HG02852 (cell line): Measurements from ENCODE around the gene NTRK1.

ENCODE experiments used
- ATAC-seq: cut with Tn5 transposase; IDR thresholded peaks from one replicate; pipeline ENCODE4 v1.9.1; 2021; ENCODE audit warnings: mild to moderate bottlenecking, moderate library complexity; ENCODE audit not compliant: unreplicated experiment

The NTRK1 gene

GRCh38 chr1:156879876-156880275 is 19.2 kb downstream of the NTRK1 start:
- ATAC-seq: no peak

DNA sequence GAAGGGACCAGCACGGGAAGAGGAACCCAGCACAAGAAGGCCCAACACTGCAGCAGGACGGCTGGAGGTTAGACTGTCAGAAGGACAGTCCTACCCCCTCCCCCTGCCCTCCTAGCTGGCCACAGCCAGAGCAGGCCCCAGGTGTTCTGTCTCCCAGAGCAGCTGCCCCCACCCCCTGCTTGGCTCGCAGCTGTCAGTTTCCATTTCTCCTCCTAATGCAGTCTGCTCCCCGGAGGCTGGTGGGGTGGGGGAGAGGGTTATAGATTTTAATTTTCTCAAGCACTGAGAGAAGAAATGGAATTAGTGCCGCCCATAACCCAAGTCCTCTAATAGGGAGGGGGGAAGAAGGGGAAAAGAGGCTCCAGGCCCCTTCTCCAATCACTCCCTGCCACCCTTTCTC is 19.8 kb downstream of the NTRK1 start:
- no peak for ATAC-seq

GRCh38 chr1:156881101-156881500 is 20.4 kb downstream of the NTRK1 start:
- no peak for ATAC-seq

- no peak for ATAC-seq
Measured at GRCh38 chr1:156881663-156882062, 21.0 kb downstream of the NTRK1 start.

DNA sequence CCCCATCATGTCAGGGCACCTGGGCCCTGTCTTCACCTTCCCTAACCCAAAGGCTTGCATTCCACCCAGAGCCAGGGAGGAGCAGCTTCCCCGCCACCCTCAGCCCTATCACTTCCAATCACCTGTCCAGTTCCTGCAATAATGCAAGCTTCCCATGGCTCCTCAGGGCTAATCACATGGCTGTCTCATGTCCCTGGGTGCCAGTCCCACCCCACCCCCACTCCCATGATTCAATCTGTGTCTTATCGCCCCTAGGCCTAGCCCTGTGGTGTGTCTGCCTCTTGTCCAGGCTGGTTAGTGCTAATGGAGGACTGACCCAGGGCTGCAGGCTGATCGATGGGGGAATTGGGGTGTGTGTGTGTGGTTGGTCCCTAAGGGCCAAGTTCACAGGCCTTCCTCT is 21.9 kb downstream of the NTRK1 start:
- no peak for ATAC-seq

DNA sequence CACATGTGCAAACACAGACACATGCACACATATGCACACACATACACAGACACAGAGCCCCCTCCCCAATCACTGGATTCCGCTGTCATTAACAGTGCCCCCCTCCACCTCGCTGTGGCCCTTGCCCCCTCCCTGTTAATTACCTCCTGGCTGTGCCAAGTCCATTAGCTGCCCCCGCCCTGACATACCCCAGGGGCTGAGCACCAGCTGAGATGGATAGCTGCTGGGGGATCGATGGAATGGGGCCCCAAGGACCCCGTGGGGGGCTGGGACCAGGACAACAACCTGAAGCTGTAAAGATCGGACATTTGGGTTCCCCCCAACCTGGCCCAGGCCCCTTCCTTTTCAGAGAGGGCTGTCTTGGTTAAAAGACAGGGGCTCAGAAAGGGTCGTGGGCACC is 23.3 kb downstream of the NTRK1 start:
- ATAC-seq: no peak

DNA sequence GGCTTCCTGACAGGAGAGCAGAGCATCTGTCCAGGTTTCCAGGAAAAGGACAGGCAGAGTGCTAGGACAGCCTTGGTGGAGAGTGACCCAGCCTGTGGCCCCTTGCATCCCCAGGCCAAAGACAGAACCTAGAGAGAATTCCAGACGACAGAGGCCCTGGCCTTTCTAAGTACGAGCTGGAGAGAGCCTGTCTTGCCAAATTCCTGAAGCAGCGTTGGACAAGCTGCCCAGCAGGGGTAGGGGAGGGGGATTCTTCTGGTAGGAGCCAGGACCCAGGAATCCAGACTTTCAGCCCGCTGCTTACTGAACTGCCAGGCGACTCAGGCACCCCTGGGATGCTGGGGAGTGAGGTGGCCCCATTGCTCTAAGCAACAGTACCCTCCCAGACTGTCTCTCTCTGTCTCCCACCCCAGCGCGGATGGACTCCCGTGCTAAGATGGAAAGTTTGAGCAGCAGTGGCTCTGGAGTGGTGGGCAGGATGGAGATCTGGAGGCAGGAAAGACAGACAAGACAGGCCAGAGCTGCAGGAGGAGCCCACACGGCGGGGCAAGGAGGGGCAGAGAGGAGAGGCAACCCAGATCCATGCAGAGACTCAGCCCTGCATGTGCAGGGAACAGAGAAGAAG is 24.0 kb downstream of the NTRK1 start:
- ATAC-seq: no peak

GRCh38 chr1:156885314-156885713 is 24.6 kb downstream of the NTRK1 start:
- ATAC-seq: no peak

DNA sequence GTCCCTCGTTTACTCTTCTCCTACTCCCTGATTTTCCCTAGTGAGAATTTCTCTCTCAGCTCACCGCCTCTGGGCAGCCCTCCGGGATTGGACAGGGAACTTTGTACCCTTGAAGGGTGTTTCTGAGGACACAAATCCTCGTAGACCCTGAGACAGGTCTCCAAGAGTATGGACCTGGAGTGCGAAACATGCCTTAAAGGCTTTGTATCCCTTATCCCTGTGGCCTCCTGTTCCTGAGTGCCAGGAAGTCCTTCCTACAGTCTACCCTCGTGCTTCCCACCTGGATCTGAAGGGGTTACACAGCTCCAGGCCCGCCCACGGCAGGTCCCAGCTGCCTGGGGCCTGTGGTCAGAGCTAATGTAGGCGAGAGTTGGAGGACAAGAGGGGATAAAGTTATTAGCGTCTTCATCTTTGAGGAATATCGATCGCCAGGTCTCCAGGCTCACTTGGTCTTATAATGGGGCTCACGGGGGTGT is 25.3 kb downstream of the NTRK1 start:
- ATAC-seq: no peak

- ATAC-seq: no peak
Measured at GRCh38 chr1:156886583-156887281, 26.1 kb downstream of the NTRK1 start.

- no peak for ATAC-seq
Measured at GRCh38 chr1:156887317-156887716, 26.7 kb downstream of the NTRK1 start.

DNA sequence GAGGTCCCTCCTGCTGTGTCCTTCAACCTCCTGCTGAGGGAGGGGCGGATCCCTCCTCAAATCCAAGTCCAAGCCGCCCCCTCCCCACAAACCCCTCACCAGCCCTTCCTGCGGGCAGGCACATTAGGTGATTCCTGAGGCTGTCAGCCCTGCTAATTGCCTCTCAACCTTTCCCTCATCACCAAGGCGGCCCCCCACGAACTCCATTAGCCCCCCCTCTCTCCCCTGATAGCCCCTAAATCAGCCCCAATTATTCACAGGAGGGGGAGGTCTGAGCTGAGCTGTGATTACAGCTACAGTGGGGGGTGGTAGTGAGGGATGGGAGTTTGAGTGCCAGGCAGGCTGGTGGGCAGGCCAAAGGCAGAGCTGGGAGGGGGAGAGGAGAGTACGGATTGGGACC is 27.1 kb downstream of the NTRK1 start:
- no peak for ATAC-seq

DNA sequence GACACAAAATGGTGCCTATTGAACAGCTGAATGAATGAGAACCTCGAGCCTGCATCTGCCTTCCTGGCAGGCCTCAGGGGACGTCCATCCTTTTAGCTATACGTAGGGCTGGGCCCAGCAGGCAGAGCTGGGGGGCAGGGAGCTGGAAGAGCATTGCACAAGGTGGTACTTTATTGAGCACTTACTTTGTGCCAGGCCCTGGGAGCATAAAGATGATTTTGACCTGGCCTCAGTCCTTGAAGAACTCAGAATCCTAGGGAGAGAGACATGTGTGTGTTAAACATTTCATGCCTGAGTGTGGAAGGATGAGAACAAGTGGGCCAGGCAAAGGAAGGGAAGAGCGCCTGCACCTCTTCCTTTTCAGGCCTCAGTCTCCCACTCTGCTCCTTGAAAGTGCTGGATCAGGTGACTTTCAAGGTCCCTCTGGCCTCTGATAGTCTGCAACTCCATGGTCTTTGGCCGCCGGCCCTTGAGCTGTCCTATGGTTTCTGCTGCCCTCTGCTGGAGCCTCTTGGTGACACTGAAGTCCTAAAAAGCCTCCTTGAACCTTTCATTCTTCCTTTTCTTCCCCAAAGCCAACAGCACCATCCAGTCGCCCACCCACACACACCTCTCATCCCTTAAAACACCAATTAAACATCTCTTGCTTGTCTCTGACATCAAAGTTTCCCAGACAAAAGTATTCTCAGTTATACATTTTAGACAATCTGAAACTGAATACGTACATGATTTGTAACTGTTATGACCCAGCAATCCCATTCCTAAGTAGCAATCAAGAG is 29.3 kb downstream of the NTRK1 start:
- ATAC-seq: no peak

DNA sequence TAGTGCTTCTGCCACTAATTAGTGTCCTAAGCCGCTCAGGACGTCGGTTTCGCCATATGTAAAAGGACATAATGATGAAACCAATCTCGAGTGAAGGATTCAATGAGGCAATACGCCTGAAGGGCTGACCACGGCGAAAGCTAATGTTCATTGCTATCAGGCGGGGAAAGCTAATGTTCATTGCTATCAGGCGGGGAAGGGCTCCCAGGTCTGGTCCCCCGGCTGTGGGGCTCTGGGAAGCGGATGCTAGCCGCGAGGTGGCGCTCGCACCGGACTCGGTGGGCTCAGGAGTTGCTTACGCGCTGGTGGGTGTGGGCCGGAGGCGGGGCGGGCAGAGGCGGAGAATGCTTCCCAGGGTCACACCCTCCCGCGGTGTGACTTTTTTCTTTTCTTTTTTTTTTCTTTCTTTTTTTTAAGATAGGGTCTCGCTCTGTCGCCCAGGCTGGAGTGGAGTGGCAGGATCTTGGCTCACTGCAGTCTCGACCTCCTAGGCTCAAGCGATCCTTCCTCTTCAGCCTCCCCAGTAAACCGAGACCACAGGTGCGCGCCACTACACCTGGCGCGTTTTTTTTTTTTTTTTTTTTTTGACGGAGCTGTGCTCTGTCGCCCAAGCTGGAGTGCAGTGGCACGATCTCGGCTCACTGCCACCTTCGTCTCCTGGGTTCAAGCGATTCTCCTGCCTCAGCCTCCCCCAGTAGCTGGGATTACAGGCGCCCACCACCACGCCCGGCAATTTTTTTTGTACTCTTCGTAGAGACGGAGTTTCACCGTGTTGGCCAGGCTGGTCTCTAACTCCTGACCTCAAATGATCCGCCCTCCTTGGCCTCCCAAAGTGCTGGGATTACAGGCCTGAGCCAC is 31.8 kb downstream of the NTRK1 start:
- ATAC-seq: peak; percentile 67

DNA sequence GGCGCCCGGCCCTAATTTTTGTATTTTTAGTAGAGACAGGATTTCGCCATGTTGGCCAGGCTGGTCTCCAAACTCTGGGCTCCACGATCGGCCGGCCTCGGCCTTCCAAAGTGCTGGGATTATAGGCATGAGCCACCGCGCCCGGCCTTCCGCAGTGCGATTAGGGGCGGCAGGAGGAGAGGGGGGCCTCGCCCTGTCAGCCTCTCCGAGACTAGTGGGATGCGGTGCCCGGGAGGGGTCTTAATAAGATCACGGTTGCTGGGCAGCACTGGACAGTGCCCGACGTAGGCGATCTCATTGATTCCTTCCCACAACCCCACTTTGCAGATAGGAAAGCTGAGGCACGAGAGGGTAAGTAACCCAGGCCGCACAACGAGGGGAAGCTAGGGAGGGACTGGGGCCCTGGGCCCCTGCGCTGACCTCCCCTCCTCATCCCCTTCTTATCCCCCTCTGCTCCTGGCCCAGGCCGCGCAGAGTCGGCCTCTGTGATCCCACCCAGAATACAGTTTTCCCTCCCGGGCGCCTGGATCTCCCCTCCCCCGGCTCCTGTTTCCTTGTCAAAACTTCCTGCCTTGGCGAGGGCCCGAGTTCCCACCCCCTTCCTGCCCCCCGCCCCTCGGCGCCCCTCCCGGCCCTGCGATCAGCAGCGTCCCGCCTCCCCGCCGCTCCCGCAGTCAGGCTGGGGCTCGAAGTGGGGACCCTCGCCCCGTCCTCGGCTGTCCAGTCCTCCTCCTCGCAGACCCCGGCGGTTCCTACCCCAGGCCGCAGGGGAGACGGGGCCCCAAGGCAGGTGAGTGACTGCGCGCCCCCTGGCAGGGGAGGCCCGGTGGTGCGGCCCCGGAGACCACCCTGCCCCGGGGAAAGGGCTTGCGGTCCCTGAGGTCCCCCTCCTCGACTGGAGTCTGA is 32.6 kb downstream of the NTRK1 start, which contains the start of gene PEAR1:
Gene PEAR1 (plus strand): TSS at position 671 of the 906 bp plus-strand sequence. CDS start 10,209 bp downstream, outside the sequence.
- no peak for ATAC-seq

DNA sequence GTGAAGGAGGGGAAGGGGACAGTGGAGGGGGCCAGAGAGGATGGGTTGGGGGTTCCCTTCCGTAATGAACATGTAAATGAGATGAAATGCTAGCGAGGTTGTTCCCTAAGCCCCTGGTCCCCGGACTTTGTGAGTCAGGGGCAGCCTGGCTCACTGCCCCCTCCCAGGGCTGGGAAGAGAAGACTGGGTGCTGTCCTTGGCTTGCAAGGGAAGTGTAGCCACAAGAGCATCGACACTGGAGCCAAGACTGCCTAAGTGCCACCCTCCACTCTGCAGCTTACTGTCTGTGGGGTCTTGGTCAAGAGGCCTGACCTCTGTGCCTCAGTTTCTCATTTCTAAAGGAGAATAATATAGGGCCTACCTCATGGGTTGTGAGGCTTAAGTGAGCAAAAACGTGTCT is 33.3 kb downstream of the NTRK1 start:
- no peak for ATAC-seq

- no peak for ATAC-seq
Measured at GRCh38 chr1:156894711-156895454, 34.2 kb downstream of the NTRK1 start.

GRCh38 chr1:156895455-156895812 is 34.8 kb downstream of the NTRK1 start:
- ATAC-seq: no peak

DNA sequence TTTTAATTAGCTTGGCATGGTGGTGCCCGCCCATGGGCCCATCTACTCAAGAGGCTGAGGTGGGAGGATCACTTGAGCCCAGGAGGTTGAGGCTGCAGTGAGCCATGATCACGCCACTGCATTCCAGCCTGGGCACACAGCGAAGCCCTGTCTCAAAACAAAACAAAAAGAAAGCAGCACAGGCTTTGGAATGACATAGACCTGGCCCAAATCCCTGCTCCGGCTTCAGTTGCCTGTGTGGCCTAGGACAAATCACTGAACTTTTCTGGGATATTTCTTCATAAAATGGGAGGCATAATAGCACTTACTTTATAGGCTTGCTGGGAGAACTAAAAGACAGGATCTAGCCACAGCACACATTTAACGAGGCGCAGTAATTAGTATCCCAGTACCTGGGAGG is 35.3 kb downstream of the NTRK1 start:
- ATAC-seq: no peak
